Colonic mucosa (tissue), 4 donors: ENCODE results near the gene DENND1A. TPM values are rescaled to one million over a fixed set of nuclear protein-coding genes. Genes with fewer than 3 reads are reported as not detected.

Source experiments
- DNase-seq: peaks from one replicate; pipeline ENCODE4 v3.0.0-alpha.2; 2020
- H3K27ac ChIP-seq: fragments of 200-600 bp; one replicate; pipeline ENCODE4 v1.8.0; 2021
- H3K27me3 ChIP-seq: fragments of 200-600 bp; one replicate; pipeline ENCODE4 v1.8.0; 2021
- H3K36me3 ChIP-seq: fragments of 200-600 bp; one replicate; pipeline ENCODE4 v1.8.0; 2021
- H3K4me1 ChIP-seq: fragments of 200-600 bp; one replicate; pipeline ENCODE4 v1.8.0; 2021; ENCODE audit warnings: mild to moderate bottlenecking
- H3K4me3 ChIP-seq: fragments of 200-600 bp; one replicate; pipeline ENCODE4 v1.8.0; 2021
- H3K9ac ChIP-seq, 2 donors: one replicate each; pipeline ENCODE4 v1.7.0; 2013; ENCODE audit warnings: control low read depth in 2 of 2, low read depth in 2 of 2, low read length in 2 of 2
- H3K9me3 ChIP-seq: fragments of 200-600 bp; one replicate; pipeline ENCODE4 v1.8.0; 2021
- intact Hi-C: fragments of 100-400 bp; cut with DNase I; formaldehyde crosslinking; loops from one replicate; pipeline ENCODE4 v1.14.1; 2022
- total RNA-seq, 2 donors: library from RNA; stranded (reverse); fragmentation: NEBNext Ultra II Directional in 1 of 2; extraction: Animal tissue kit (Norgen Biotek cat#: 25700) in 1 of 2; gene quantifications; one replicate each; pipeline ENCODE4 v1.2.1, GENCODE V29; 2021
- TF ChIP-seq, protein P1 (sequence below): fragments of 200-600 bp; IDR thresholded peaks from one replicate; pipeline ENCODE4 v1.8.0; 2022; ENCODE audit warnings: antibody characterized with exemption, mild to moderate bottlenecking
- donor health status: healthy.
- donor health status: DM: no; HTN: no; CAD: no.
- donor health status: DM: no; HTN: no; CAD: no.

DENND1A gene
- total RNA-seq, 2 donors from 2014 or later, result 34.3 to 39.9 TPM

DNA sequence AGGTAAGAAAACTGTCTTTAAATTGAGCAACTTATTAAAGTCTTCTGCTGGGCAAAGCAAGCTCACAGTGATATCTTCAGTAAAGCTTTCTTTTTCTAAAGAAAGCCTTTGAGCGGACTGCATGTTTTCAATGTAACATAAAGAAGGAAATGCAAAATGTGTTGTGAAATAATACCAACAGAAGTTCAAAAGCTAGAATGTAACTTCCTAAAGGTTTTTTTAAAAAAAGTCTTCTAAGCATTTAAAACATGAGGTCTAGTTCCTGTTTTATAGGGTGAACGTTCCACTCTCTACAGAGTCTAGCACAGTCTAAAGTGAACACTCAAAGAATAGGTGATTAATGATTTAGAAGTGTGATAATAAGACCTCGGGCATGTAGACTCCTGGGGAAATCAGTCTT is 62.9 kb downstream of the DENND1A start:
- no peak for DNase-seq
- Histone ChIP-seq H3K9ac (no peak overlapping the region), H3K27me3 (no peaks in the 10 kb centered on the region), H3K27ac (no peak overlapping the region), H3K36me3 (no peaks in the 10 kb centered on the region), H3K4me1 (no peaks in the 10 kb centered on the region), H3K4me3 (no peak overlapping the region), H3K9me3 (no peaks in the 10 kb centered on the region)
- TF ChIP-seq, protein P1, sequence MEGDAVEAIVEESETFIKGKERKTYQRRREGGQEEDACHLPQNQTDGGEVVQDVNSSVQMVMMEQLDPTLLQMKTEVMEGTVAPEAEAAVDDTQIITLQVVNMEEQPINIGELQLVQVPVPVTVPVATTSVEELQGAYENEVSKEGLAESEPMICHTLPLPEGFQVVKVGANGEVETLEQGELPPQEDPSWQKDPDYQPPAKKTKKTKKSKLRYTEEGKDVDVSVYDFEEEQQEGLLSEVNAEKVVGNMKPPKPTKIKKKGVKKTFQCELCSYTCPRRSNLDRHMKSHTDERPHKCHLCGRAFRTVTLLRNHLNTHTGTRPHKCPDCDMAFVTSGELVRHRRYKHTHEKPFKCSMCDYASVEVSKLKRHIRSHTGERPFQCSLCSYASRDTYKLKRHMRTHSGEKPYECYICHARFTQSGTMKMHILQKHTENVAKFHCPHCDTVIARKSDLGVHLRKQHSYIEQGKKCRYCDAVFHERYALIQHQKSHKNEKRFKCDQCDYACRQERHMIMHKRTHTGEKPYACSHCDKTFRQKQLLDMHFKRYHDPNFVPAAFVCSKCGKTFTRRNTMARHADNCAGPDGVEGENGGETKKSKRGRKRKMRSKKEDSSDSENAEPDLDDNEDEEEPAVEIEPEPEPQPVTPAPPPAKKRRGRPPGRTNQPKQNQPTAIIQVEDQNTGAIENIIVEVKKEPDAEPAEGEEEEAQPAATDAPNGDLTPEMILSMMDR, result no peak
- intact Hi-C loops, result no loop called here

DNA sequence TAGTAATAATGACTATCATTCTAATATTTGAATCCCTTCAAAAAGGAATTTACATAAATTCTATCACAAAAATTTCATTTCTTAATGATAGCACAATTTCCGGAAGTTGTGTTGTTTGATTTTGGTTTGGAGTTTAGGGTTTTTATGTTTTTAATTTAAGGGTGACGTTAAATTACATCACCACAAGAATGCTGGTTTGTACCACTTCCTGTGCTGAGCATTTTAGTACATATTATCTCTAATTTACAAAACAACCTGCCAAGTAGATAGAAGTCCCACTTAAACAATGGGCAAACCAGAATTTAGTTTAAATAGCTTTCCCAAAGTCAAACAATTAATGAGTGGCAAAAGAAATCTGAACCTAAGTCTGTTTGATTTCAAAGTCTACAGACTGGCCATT is 63.4 kb downstream of the DENND1A start:
- Histone ChIP-seq H3K36me3 (no peaks in the 10 kb centered on the region), H3K27me3 (no peaks in the 10 kb centered on the region), H3K27ac (no peak overlapping the region), H3K9me3 (no peaks in the 10 kb centered on the region), H3K9ac (no peak overlapping the region), H3K4me3 (no peak overlapping the region), H3K4me1 (no peaks in the 10 kb centered on the region)
- no peak for DNase-seq
- intact Hi-C loops, result no loop called here
- TF ChIP-seq, protein P1, result no peak

DNA sequence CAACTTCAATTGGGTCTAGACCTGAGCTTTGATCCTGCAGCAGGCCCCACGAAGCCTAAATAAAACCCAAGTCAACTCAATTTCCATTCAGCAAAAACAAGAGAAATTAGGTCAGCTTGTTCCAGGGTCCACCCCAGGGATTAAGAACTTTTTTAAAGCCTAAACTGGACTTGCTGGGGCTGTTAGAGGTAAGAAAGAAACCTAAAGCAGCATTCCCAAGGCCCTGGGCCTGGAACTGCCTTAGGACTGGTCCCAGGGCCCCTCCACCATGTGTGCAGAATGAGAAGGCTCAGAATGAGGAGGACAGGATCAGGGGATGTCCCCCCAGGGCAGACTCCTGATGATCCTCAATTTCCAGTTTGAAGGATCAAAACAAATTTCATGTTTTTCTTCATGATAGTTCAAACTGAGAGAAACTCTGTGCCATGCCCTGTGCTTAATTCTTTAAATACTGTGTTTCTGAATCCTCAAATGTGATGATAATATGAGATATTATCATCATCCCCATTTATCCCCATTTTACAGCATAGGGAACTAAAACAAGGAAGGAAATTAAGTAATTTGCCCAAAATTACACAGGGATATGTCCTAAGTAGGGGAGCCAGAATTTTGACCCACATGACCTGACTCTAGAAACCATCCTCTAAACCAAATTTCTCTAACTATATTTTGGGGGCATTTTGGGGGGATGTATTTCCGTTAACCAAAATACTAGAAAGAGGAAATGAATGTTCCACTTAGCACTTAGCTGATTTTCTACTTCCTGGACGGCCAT is 64.5 kb downstream of the DENND1A start:
- Histone ChIP-seq H3K4me1 (no peaks in the 10 kb centered on the region), H3K27ac (no peak overlapping the region), H3K27me3 (no peaks in the 10 kb centered on the region), H3K4me3 (no peak overlapping the region), H3K9ac (no peak overlapping the region), H3K9me3 (no peaks in the 10 kb centered on the region), H3K36me3 (no peaks in the 10 kb centered on the region)
- DNase-seq, result no peak
- TF ChIP-seq, protein P1, result no peak
- intact Hi-C loops, result no loop called here

DNA sequence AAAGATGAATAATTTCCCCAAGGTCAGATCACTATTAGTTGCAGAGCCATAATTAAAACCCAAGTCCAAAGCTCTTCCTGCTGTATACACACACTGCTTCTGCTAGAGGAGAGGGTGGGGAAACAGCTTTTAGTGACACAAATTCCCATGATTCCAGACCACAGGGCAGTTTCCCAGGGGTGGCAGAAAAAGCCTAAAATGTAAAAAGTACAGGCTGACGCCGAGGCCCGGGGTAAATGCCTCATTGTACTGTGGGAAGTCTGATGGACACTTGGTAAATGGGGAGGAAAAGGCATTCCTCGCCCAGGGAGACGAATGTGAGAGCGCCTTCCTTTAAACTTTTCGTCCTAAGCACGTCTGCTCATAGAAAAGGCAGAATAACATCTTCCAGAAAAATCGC is 65.7 kb downstream of the DENND1A start:
- Histone ChIP-seq H3K36me3 (no peaks in the 10 kb centered on the region), H3K9me3 (no peaks in the 10 kb centered on the region), H3K4me1 (no peaks in the 10 kb centered on the region), H3K27me3 (no peaks in the 10 kb centered on the region), H3K27ac (no peak overlapping the region), H3K4me3 (no peak overlapping the region), H3K9ac (no peak overlapping the region)
- DNase-seq, result no peak
- TF ChIP-seq, protein P1, result no peak
- intact Hi-C loops, result no loop called here

DNA sequence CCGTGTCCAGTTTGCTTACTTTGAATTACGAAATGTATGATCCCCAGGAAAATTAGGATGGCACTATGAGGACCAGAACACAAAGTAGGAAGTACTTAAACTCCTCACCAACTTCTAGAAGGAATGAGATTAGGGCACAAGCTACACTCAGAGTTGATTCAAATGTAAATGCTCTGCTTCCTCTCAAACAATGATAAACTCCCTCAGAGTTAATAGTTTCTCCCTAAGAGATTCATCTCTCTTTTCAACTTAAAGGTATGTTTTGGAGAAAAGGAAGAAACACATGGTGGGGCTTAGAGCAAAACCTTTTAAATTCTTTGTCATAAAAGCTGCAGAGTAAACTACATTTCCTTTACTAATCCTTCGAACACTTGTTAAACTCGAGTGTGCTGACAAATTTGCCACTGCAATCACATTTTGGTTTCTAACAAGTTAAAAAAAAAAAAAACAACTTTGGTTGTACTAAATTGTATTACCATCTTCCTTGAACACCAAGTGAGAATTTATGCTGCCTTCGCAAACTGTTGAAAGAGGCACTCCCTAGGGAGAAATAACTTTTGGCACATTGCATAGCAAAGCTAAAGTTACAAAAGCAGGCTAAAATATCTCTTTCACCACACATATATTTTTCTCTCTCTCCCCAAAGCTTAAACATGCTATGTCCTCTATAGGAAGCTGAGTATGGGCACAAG is 66.6 kb downstream of the DENND1A start:
- intact Hi-C loops, result no loop called here
- Histone ChIP-seq H3K27ac (no peak overlapping the region), H3K4me1 (no peaks in the 10 kb centered on the region), H3K9ac (no peak overlapping the region), H3K4me3 (no peak overlapping the region), H3K27me3 (no peaks in the 10 kb centered on the region), H3K36me3 (no peaks in the 10 kb centered on the region), H3K9me3 (no peaks in the 10 kb centered on the region)
- TF ChIP-seq, protein P1, result no peak
- no peak for DNase-seq
